ENCODE results near the gene CMC2. TPM values are rescaled to one million over a fixed set of nuclear protein-coding genes. Genes with fewer than 3 reads are reported as not detected.

The CMC2 gene
- total and polyA plus RNA-seq, 2 of the 8 experiments (the other 6 are each of a cell fraction or from before 2014, with no cell fraction given), result 66.6 to 116 TPM

GRCh38 chr16:80981103-80981502 is 25.6 kb downstream of the CMC2 start:
- Histone ChIP-seq H2BK15ac (ENCODE audit: low read length) (no peak overlapping the region), H2BK12ac (ENCODE audit: low read depth, low read length) (no peak overlapping the region), H3K4ac (replicated peaks; ENCODE audit: insufficient read length, low read depth, low read length) (no peak overlapping the region), H3K9me3 (ENCODE audit: insufficient read depth in 2 of 2, low read depth in 1 of 2, low read length in 1 of 2) (no peaks in the 10 kb centered on the region), H2BK20ac (ENCODE audit: low read length) (no peak overlapping the region), H3K36me3 (ENCODE audit: control insufficient read depth in 2 of 4, insufficient read depth in 4 of 4, low read length in 3 of 4) (peaks cover 0 to 7% (median 3%) of the 10 kb centered on the region in 4 experiments; a peak in 2 of 8 replicates), H3K9ac (replicated peaks in 1 of 4; ENCODE audit: extremely low read depth in 1 of 4, low read depth in 3 of 4, low read length in 3 of 4) (no peak overlapping the region), H3K27ac (ENCODE audit: low read depth, low read length) (no peak overlapping the region), H3K18ac (ENCODE audit: extremely low read depth, low read length) (no peak overlapping the region), H3K4me1 (replicated peaks in 1 of 4; ENCODE audit: control insufficient read depth in 3 of 4, insufficient read depth in 4 of 4, low read length in 3 of 4) (no peaks in the 10 kb centered on the region), H3K56ac (replicated peaks; ENCODE audit: insufficient read length, low read depth, low read length) (no peak overlapping the region), H3K23me2 (ENCODE audit: low read depth, low read length) (no peaks in the 10 kb centered on the region), H3K4me2 (ENCODE audit: insufficient read depth in 1 of 2, low read depth in 2 of 2, low read length in 2 of 2) (no peak overlapping the region), H2BK5ac (ENCODE audit: low read depth, low read length) (no peak overlapping the region), H4K5ac (ENCODE audit: insufficient read length, low read depth, low read length) (no peak overlapping the region), H3K23ac (ENCODE audit: insufficient read length) (no peak overlapping the region), H3K79me2 (ENCODE audit: control insufficient read depth in 1 of 2, insufficient read depth in 2 of 2, low read length in 2 of 2) (peaks cover 0 to 11% of the 10 kb centered on the region in 2 experiments; a peak in 2 of 4 replicates), H3K4me3 (ENCODE audit: extremely low read depth in 1 of 4, insufficient read depth in 2 of 4, low read depth in 3 of 4, low read length in 4 of 4) (no peak overlapping the region), H3K14ac (ENCODE audit: insufficient read length) (no peak overlapping the region), H2AK5ac (ENCODE audit: low read depth, low read length) (no peak overlapping the region), H4K8ac (ENCODE audit: extremely low read depth, insufficient read depth, low read length) (no peak overlapping the region), H2AFZ (ENCODE audit: low read length) (no peak overlapping the region), H4K91ac (replicated peaks; ENCODE audit: insufficient read length, low read length) (no peak overlapping the region), H2BK120ac (replicated peaks; ENCODE audit: low read depth, low read length) (no peak overlapping the region), H3K27me3 (replicated peaks in 1 of 4; ENCODE audit: control insufficient read depth in 3 of 4, extremely low read depth in 1 of 4, insufficient read depth in 3 of 4, low read length in 3 of 4) (no peaks in the 10 kb centered on the region; a peak in 1 of 7 replicates), H3K79me1 (ENCODE audit: low read depth, low read length) (peaks cover 2% of the 10 kb centered on the region), H4K20me1 (replicated peaks in 1 of 2; ENCODE audit: control insufficient read depth in 1 of 2, insufficient read depth in 2 of 2, low read length in 2 of 2) (peaks cover 2 to 7% of the 10 kb centered on the region in 2 experiments)
- ChIA-PET POLR2A (ENCODE audit: partially characterized antibody) (no interaction called here), CTCF (ENCODE audit: partially characterized antibody) (no interaction called here)
- DNase-seq (ENCODE audit: low read depth in 1 of 2, low spot score in 2 of 2), result no peak
- FAIRE-seq, result no peak
- TF ChIP-seq SRF (IDR thresholded peaks at IDR 0.05; ENCODE audit: low read depth, low read length), result no peak
- no peak for TF ChIP-seq GTF2F1 (IDR thresholded peaks at IDR 0.05; ENCODE audit: borderline replicate concordance, low read depth, low read length)
- TF ChIP-seq CEBPB (IDR thresholded peaks at IDR 0.05; ENCODE audit: low read depth, low read length), result no peak
- TF ChIP-seq CREB1 (IDR thresholded peaks at IDR 0.05), result no peak
- no peak for TF ChIP-seq ATF3 (IDR thresholded peaks at IDR 0.05; ENCODE audit: insufficient read depth, low read depth, low read length)
- TF ChIP-seq TBP (IDR thresholded peaks at IDR 0.05; ENCODE audit: low read depth, low read length), result no peak
- no peak for TF ChIP-seq CTCF (IDR thresholded peaks at IDR 0.05; ENCODE audit: control extremely low read depth in 1 of 3, insufficient read depth in 1 of 3, low read depth in 1 of 3, low read length in 3 of 3)
- no peak for TF ChIP-seq TCF12 (IDR thresholded peaks at IDR 0.05; ENCODE audit: low read depth, low read length)
- no peak for TF ChIP-seq BCL11A (IDR thresholded peaks at IDR 0.05; ENCODE audit: low read depth in 2 of 2, low read length in 2 of 2)
- TF ChIP-seq CHD2 (IDR thresholded peaks at IDR 0.05; ENCODE audit: low read length), result no peak
- no peak for TF ChIP-seq NRF1 (IDR thresholded peaks at IDR 0.05; ENCODE audit: low read depth, low read length)
- no peak for TF ChIP-seq SUZ12 (IDR thresholded peaks at IDR 0.05; ENCODE audit: low read length)
- no peak for TF ChIP-seq EGR1 (IDR thresholded peaks at IDR 0.05; ENCODE audit: borderline replicate concordance, low read depth, low read length)
- no peak for TF ChIP-seq CTBP2 (IDR thresholded peaks at IDR 0.05; ENCODE audit: borderline replicate concordance, insufficient read depth, insufficient read length, low read length)
